Activated naive CD4-positive, alpha-beta T cell treated with anti-CD3 and anti-CD28 coated beads, Interleukin-2, amount 50 U/mL, for 16 hours (primary cell): ENCODE measurements around the gene SPDYE6.
"Not testable (repeated sequence)": the region's sequence is repeated elsewhere in the genome, so short reads cannot be mapped to it uniquely, and the experiment has no call there.

Source experiments
- DNase-seq: peaks from one replicate; pipeline ENCODE4 v3.0.0-alpha.2; 2020

SPDYE6 gene

GRCh38 chr7:102317231-102318059, 38.8 kb downstream of the SPDYE6 start:
- no peak for DNase-seq

DNA sequence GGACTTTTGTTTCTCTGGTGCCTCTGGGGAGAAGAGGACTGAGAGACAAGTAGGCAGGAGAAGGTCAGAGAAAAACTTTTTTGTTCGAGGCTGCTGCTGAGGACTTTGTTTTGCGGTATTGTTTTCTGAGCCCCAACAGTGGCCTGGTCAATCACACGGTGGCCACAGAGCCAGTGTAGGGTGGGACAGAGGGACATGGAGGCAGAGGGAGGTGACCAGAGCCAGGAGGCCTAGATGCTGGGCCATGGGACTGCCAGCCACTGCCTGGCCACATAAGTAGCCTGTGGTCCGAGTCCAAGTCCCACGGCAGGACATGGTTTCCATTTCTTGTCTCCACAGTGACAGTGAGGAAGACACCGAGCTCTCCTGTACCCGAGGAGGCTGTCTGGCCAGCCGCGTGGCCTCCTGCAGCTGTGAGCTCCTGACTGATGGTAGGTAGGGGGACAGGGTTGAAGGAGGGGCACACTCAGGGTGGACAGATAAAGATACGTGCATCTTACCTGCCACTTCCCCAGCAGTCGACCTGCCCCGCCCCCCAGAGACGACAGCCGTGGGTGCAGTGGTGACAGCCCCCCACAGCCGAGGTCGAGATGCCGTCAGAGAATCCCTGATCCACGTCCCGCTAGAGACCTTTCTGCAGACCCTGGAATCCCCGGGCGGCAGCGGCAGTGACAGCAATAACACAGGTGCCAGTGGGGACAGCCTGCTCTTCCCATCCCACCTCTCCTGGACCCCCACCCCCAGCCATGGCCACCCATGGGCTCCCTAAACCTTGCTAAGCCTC, 42.1 kb downstream of the SPDYE6 start:
- no peak for DNase-seq

- no peak for DNase-seq
These were observed 43.9 kb downstream of the SPDYE6 start for GRCh38 chr7:102312317-102312716.

GRCh38 chr7:102310414-102310815, 45.8 kb downstream of the SPDYE6 start:
- no peak for DNase-seq

DNA sequence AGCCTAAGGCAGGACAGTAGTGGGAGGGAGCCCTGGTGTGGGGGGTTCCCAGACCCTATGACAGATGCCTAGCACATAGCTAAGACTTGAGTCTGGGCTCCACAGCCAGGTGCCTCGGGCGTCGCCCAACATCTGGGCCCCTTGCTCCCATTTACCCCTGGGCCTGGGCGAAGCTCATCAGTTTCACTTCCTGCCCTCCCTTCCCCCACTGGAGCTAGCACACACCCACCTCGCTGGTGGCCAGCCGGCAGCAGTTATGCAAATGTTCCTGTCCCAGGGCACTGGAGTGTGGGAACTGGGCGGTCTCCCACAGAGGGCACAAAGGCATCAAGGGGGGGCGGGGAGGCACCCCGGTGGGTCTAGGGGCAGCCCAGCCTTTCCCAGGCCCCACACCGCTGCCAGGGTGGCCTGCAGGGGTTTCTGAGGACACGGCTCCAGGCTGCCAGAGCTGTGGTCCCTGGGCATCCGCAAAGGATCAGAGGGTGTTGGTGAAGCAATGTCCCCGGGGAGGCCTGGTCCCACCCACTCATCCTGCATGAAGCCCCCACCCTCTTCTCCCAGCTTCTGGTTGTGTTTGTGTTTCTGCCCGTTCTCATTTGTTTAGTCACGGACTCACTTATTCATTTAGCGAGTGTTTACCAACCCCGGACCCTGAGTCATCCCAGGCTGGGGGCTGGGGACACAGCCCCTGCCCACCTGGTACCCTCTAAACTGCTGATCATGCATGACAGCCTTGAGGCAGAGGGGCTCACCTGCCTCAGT, 49.1 kb downstream of the SPDYE6 start:
- no peak for DNase-seq

GRCh38 chr7:102305414-102306268, 50.6 kb downstream of the SPDYE6 start:
- no peak for DNase-seq

DNA sequence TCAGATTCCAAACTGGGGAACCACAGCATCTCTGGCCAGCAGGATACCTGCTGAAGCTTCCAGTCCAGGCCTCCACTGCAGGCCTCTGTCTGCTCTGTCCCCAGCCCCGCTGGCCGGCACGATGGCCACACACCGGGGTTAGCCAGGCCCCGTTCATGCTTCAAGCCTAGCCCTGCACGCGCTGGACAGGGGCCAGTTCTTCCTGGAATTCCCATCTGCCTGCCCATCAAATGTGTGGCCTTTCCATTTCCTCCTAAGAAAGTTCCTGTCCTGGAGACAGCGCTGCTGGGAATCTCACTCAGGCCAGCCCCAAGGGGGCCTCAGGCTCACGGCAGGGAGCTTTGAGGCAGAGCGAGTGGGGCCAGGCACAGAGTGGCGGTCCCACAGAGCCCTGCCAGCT, 51.6 kb downstream of the SPDYE6 start:
- no peak for DNase-seq

- no peak for DNase-seq
These were observed 52.4 kb downstream of the SPDYE6 start for GRCh38 chr7:102303669-102304422.

GRCh38 chr7:102302025-102302424, 54.2 kb downstream of the SPDYE6 start:
- no peak for DNase-seq

DNA sequence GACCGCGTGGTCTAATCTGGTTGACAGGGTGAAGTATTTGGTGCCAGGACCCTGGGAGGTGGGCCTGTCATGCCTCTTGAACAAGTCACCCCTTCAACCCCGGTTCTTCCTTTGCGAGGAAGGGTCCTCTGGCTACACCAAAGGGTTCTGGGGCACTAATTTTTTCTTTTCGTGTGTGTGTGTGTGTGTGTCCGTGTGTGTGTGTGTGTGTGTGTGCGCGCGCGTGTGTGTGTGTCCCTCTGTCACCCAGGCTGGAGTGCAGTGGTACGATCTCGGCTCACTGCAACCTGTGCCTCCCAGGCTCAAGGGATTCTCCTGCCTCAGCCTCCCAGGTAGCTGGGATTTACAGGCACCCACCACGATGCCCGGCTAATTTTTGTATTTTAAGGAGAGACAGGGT, 54.9 kb downstream of the SPDYE6 start:
- not testable (repeated sequence) for DNase-seq

DNA sequence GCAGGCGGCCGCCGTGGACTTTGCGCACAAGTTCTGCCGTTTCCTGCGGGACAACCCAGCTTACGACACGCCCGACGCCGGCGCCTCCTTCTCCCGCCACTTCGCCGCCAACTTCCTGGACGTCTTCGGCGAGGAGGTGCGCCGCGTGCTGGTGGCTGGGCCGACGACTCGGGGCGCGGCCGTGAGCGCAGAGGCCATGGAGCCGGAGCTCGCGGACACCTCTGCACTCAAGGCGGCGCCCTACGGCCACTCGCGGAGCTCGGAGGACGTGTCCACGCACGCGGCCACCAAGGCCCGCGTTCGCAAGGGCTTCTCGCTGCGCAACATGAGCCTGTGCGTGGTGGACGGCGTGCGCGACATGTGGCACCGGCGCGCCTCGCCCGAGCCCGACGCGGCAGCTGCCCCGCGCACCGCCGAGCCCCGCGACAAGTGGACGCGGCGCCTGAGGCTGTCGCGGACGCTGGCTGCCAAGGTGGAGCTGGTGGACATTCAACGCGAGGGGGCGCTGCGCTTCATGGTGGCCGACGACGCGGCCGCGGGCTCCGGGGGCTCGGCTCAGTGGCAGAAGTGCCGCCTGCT, 55.5 kb downstream of the SPDYE6 start:
- no peak for DNase-seq

- DNase-seq, result no peak
These were observed 58.6 kb downstream of the SPDYE6 start for GRCh38 chr7:102297487-102298218.

- DNase-seq, result no peak
These were observed 59.7 kb downstream of the SPDYE6 start for GRCh38 chr7:102296514-102296913.

GRCh38 chr7:102296179-102296438, 60.1 kb downstream of the SPDYE6 start:
- no peak for DNase-seq
